Activated CD4-positive, alpha-beta T cell treated with anti-CD3 and anti-CD28 coated beads, Interleukin-2, amount 50 U/mL, for 1 hour (primary cell): Measurements from ENCODE around the gene FAM13B.
"Not testable (repeated sequence)": the region's sequence is repeated elsewhere in the genome, so short reads cannot be mapped to it uniquely, and the experiment has no call there.

Experiments
- DNase-seq: peaks from one replicate; pipeline ENCODE4 v3.0.0-alpha.2; 2020

The FAM13B gene

DNA sequence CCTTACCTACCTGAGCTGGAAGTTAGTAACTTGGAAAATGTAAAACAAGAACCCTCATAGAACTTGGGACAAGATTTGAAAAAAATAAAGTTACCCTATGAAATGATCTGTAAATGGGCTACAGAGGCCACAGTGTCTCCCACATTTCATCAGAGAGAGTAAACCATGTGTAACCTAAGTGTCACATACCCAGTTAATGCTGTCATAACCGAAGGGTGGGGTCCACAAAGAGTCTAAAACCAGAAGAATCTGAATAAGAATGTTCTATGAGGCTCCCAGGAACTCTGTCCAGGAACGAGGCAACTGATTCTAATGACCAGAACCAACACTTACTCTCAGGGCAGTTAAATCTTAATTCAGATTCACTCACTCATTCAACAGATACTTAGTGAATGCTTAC is 1.0 kb upstream of the FAM13B start:
- no peak for DNase-seq

DNA sequence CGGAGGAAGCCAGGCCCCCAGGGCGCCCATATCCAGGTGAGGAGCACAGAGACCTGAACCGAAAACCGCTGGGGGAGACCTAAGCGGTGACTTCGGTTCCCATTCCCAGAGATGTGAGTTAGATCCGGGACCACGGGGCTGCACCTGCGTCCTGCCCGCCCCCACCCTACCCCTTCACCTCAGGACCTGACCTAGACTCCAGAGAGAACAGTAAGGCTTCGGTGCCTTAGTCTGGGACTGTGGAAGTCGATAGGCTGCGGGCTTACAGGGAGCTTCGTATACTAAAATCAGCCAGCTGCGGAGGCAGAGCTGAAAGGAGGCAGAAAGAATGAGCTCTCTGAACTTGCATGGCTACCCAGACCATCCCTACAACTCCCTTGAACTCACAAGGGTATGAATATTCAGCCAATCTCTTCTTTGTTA is 518 bp upstream of the FAM13B start:
- no peak for DNase-seq

DNA sequence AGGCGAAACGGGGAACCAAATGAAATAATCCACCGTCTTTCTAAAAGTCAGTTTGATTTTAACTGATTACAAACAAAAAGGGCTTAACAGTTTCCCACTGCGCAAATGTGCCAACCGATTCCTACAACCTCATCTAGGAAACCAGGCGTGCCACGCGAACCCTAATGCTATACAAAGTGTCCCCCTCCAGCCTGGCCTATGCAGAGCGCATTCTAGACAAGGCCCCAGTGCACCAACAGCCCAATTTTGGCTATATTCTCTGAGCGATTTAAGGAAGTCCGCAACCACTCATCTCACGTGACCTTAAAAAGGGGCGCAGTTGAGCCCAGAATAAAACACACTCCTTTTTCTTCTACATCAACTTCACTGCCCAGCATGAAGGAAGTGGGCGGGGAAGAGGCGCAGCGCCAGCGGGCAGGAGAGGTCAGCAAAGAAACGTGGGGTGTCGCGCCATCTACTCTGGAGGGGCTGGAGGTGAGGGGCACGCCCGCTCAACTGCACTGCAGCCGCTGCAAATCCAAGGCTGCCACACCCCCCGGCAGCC is 779 bp downstream of the FAM13B start:
- DNase-seq: peak; percentile 35

DNA sequence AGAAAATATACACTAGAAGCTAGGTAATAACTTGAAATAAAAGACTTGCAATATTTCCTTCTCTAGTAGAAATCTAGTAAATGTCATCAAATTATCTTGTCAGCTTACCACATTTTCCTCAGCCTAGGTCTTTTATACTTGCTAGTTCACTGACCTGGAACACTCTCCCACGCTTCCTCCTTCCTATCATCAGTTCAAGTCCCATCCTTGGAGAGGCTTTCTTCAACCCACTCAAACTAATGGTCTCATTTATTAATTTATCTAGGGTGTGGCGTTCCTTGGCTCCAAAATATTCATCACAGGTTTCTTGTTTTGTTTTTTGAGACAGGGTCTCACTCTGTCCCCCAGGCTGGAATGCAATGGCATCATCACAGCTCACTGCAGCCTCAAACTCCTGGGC is 2.9 kb downstream of the FAM13B start:
- no peak for DNase-seq

DNA sequence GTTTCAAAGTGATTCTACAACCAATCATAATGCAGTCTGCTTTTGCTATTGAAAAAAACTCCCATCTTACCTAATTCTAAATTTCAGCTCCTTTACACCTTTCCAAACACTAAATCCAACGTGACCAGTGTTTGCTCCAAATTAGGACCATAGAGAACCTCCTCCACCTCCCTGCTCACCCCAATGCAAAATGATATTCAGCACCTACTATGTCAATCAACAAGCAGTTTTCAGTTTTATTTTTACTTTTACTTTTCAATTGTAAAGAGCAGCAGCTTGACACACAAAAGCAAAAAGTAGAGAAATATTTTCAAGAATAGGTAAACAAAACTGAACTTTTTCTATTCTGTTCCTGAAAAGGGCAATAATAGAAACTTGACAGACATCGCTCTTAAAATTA is 3.4 kb downstream of the FAM13B start:
- no peak for DNase-seq

DNA sequence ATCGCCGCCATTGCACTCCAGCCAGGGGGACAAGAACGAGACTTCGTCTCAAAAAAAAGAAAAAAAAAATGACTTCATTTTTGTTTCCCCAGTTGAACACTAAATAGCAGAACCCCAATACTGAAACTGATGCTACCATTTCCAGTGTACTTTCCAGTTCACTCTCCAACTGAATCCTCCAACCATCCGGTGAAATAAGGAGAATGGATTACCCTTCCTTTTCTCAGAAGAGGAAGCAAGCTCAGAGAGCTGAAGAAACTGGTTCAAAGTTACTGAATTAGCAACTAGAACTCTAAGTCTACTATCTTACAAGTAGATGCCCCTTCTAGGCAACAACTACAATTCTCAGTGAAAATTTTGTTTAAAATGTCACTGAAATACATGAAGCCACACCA is 3.9 kb downstream of the FAM13B start:
- DNase-seq: no peak

DNA sequence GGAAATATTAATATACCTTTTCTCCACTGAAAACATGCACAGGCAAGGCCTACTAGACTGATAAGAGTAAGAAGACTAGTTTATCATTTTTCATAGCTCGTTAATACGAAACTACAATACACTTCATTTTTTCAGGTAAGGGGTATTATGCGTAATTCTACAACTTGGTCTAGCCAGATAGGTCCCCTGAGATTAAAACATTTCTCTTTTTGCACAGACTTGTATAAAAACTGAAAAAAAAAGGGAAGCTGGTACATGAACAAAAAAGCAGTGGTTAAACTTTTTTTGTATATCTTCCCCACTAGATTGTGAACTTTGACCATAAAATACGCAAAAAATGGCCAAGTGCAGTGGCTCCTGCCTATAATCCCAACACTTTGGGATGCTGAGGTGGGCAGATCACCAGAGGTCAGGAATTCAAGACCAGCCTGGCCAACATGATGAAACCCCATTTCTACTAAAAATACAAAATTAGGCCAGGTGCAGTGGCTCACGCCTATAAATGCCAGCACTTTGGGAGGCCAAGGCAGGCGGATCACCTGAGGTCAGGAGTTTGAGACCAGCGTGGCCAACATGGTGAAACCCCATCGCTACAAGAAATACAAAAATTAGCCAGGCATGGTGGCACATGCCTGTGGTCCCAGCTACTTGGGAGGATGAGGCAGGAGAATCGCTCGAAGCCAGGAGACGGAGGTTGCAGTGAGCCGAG is 4.5 kb downstream of the FAM13B start:
- DNase-seq: not testable (repeated sequence)

DNA sequence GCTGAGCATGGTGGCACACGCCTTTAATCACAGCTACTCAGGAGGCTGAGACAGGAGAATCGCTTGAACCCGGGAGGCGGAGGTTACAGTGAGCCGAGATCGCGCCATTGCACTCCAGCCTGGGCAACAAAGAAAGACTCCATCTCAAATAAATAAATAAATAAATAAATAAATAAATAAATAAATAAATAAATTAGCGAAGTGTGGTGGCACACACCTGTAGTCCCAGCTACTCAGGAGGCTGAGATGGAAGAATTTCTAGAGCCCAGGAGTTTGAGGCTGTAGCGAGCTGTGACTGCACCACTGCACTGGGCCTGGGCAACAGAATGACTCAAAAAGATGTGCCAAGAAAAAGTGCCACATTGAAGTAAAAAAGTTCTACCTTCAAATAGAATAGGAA is 6.1 kb downstream of the FAM13B start:
- not testable (repeated sequence) for DNase-seq

DNA sequence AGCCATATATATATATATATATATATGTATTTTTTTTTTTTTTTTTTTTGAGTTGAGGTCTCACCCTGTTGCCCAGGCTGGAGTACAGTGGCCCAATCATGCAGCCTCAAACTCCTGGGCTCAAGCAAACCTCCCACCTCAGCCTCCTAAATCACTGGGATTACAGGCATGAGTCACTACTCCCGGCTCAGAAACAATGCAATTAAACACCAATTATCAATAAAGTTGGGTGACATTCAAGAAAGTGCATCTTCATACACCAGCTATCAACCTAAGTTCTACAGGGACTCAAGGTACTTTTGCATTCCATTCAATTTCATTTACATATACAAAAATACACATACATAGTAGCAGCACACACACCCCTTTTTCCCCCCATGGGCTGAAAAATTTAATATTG is 7.6 kb downstream of the FAM13B start:
- no peak for DNase-seq

DNA sequence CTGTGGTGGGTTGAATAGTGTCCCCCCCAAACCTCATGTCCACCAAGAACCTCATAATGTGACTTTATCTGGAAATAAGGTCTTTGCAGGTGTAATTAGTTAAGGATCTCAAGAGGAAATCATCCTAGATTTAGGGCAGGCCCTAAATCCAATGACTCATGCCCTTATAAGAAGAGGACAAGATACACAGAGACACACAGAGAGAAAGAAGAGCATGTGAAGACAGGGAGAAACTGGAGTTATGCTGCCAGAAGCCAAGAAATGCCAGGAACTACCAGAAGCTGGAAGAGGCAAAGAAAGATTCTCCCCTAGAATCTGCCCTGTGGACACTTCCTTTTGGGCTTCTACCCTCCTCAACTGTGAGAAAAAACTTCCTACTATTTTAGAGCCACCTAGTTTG is 8.8 kb downstream of the FAM13B start:
- DNase-seq: no peak

DNA sequence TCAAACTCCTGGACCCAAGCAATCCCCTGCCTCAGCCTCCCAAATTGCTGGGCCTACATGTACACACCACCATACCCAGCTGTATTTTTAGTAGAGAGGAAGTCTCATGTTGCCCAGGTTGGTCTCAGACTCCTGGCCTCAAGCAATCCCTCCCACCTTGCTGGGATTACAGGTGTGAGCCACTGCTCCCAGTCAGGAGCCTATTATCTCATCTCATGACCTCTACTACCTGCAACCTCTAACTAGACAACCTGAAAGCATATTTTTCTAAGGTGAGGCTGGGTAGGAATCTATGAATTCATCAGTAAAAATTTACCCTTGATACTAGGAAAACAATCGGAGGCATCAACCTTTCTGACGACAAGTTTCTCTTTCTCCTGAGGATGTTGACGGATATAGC is 10.0 kb downstream of the FAM13B start:
- DNase-seq: no peak

DNA sequence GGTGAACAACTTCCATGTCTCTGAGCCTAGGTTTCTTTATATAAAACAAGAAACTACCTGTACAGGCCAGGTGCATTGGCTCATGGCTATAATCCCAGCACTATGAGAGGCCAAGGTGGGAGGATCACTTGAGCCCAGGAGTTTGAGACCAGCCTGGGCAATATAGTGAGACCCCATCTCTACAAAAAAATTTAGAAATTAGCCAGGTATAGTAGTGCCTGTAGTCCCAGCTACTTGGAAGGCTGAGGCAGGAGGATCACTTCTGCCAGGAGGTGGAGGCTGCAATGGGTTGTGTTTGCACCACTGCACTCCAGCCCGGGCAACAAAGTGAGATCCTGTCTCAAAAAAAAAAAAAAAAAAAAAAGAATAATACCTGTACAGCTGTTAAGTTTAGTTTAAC is 11.1 kb downstream of the FAM13B start:
- DNase-seq: no peak

DNA sequence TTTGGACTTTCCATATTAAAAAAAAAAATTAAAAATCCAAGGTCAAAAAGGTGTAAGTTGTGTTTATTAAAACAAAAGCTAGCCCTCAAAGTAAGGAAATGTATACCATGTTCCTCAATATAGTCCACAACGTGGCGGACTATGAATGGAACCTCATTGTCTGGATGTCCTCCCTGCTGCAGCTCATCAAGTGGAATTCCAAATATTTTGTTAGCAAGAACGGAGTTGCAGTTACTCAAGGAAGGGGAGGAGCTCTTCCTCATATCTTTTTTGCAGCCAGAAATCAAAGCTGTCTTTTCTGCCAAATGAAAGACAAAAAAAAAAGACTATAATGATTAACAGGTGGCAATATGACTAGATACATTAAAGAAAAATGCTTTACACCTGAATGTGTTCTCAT is 14.0 kb downstream of the FAM13B start:
- no peak for DNase-seq

DNA sequence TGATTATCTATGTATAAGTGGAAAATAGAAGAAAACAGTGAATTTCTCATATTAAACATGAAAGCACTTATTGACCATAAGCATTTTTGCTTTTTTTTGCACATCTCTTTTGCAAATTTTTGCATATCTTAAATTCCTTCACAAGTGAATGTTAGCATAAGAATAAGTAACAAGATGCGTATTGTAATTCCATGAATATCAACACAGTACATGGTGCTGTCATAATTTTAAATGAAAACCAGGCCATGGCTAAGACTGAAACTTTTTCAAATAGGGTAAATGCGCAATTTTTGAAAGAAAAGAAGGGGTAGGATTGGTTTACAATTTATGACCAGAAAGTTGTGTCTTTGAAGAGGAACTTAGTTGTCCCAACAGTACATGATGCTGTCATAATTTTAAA is 17.0 kb downstream of the FAM13B start:
- no peak for DNase-seq

DNA sequence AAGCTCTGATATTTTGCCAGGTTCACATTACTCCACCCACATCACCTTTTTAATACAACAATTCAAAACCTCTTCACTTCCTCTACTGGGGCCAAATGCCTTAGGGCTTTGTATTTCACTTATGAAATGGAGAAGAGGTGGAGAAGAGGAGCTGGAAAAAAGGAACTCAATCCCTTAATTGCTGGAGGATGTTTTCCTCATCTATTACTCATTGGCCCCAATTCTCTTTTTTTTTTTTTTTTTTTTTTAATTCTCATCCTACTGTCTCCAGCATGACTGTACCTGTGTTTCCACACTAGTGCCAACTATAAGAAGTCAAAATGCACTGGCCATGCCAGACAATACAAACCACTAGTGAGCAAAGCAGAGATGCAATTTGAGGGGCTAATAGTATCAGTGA is 20.9 kb downstream of the FAM13B start:
- DNase-seq: no peak

DNA sequence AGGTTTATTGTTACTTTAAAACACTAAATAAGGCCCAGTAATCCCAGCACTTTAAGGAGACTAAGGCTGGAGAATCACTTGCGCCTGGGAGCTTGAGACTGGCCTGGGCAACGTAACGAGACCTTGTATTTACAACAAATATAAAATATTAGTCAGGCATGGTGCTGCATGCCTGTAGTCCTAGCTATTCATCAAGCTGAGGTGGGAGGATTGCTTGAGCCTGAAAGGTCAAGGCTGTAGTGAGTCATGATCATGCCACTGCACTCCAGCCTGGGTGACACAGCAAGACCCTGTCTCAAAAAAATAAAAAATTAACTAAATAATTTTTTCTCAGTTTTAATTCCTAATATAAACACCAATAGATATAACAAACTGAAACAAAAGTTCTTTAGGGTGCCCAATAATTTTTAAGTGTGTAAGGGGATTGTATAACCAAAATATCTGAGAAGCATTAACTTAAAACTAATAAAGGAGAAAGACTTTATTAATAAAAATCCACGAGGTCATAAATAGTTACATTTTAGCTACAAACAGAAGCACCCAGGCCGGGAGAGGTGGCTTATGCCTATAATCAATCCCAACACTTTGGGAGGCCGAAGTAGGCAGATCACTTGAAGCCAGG is 32.7 kb downstream of the FAM13B start:
- DNase-seq: no peak

DNA sequence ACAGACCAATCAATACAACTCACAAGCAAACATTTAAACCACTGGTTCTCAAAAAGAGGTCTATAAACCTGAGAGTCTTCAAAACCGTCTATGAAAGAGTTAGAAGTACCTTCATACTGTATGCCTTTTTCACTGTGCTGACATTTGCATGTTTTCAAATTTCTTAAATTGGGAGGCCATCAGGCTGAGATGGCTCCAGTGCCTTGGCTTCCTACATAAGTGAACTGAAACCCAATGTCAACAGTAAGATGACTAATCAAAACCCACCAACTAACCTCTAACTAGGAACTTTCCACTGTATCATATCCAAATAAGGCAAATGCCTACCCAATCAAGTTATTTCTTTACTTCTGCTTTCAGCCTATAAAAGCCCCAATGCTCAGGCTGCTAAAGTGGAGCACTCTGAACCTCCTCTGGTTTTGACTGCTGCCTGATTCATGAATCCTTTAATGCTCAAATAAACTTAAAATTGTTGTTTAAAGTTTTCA is 35.1 kb downstream of the FAM13B start:
- DNase-seq: no peak

DNA sequence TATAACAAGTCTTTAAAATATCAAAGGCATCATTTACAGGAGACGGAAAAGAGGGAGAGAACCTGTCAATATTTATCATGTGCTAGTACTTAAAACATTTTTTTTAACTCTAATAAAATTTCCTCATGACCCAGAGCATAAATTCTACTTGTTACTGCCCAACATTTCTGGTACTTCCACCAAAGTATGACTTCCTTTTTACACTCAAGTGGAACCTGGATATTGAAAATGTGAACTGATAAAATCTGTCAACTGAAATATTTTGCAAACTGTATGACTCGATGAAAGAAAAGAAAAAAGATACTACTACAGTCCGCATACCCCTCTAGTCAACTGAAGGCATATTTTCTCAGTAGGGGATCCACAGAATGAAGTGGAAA is 37.1 kb downstream of the FAM13B start:
- no peak for DNase-seq

DNA sequence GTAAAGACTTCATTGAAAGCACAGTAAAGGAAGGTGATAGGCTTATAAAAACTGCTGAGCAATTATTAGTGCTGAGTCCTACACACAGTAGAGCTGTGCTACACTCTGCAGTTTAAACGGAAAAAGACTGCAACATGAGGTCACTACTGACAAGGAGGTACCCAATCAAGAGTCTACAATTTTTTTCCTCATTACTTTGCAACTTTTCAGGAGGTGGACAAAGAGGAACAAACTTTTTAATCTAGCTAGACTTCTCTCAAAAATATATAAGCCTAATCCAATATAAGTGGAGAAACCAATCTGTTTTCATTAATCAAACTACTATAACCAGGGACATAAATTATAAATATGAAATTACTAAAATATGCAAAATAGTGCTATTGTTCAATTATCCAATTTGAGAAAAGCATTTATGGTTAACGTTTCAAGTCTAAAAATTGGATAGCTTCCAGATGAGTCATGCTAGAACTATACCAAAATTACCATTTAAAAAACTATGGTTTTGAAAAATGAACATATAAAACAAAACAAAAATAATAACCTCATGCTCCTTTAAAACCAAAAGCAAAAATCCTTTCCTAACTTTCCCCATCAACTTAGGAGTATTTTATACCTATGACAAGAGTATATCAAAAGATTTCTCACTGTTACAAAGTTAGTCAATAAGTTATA is 37.7 kb downstream of the FAM13B start:
- no peak for DNase-seq

DNA sequence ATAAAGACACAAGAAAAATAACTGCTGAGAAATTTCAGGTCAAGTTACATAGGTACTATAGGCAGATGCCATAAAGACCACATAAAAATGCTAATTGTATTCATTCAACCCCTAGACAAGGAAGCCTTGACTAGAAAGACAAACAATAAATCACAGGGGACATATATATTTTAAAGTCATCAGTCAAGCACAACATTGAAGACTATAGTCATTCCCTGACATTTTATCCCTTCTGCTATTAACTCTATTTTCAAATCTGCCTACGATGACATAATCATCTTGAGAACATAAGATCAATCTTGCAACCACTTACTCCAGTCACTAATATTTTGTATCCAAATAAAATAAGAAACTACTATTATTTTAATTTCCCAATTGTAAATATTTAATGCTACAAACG is 38.3 kb downstream of the FAM13B start:
- DNase-seq: no peak

DNA sequence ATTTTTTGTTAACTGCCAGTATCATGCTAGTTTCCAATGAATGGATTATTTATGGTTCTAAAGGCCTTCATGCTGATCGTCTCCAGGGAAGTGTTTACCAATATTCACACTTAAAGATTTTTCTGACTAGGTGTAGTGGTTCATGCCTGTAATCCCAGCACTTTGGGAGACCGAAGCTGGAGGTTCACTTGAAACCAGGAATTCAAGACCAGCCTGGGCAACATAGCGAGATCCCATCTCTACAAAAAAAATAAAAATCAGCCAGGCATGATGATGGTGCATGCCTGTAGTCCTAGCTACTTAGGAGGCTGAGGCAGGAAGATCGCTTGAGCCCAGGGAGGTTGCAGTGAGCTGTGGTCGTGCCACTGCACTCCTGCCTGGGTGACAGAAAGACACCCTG is 43.5 kb downstream of the FAM13B start:
- no peak for DNase-seq

DNA sequence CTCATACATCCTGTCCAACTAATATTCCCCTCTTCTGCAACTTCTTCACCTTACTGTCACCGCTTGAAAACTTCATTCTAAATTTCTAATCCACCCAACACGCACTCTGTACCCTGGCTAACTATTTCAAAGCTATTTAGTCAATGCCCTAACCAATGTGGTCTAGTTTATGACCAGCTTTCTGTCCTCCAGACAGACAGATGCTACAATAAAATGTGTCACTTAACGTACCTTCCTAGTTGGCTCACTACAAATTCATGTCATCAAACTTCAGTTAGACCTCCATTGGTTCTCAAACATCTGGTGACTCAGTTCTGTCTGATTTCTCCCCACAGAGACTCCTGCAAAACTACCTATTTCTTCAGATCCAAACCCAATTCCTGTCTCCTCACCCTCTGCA is 57.7 kb downstream of the FAM13B start:
- DNase-seq: no peak

DNA sequence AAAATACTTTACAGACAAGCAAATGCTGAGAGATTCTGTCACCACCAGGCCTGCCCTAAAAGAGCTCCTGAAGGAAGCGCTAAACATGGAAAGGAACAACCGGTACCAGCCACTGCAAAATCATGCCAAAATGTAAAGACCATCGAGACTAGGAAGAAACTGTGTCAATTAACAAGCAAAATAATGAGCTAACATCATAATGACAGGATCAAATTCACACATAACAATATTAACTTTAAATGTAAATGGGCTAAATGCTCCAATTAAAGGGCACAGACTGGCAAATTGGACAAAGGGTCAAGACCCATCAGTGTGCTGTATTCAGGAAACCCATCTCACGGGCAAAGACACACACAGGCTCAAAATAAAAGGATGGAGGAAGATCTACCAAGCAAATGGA is 62.5 kb downstream of the FAM13B start:
- DNase-seq: not testable (repeated sequence)

DNA sequence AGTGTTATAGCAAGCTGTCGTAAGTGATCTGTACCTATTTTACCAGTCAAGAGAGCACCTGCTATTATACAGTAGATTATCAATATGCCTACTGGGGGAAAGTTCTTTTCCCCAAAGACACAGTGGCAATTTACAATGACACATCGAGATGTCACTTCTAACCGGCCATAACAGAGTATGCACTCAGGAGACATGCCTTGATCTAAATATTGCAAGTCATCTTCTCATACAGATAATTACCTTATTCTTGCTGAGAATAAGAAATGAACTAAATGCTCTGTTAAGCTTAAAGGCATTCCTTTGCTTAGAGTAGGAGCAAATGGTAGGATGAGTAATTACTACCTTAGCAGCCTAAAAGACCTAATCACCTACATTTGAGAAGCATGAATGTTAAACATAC is 72.1 kb downstream of the FAM13B start:
- no peak for DNase-seq
